ENCODE measurements around the gene SETD3.

SETD3 gene

DNA sequence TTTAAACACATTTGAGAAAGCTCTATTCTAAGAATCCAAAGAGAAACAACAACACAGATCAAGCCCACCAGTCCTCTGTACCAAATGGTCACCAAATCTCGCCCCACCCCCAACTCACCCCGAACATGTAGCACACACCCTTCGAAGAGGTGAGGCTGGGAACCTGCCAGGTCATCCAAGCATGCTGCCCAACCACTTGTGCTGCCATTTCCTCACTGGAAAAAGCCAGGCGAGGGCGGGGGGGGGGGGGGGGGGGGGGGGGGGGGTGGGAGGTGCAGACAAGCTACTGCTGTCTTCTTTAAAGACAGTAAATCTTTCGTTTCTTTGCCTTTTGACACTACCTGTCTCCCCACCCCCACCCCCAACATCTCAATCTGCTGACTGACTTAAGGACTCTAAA is 59.9 kb downstream of the SETD3 start:
- DNase-seq = no peak

DNA sequence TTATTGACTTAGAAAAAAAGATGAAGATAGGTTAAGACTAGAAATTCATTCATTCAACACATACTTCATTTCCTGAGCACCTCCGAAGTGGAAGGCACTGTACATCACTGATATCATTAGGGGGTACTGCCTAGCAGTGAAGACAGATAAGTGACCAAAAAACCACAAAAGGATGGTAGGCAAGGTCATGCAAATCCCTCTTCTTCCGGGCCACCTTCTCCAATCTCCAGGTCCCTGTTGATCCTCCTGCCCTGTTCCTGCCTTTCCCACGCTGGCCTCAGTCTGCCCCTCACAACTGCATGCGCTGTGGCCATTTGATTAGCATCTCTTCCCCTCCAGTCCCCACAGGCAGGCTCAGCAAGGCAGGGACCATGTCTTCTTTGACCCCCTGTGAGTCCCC is 60.8 kb downstream of the SETD3 start:
- no peak for DNase-seq

DNA sequence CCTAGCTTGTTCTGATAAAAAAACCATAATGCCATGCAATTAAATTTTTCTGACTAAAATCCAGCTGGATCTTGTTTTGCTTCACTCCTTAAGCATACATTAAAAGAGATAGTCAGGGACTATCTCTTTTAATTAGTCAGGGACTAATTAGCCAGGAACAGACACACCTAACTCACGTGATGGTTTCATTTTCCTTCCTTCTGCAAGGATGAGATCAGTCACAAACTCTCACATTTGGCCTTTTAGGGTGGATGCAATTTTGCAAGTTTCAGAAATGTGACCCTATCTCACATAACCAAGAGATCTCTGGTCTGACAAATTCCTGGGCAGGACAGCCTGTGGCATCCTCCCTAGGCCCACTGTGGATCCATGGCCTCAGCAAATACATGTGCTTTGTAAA is 62.4 kb downstream of the SETD3 start:
- DNase-seq = no peak

- DNase-seq = no peak
These were observed 63.8 kb downstream of the SETD3 start for GRCh38 chr14:99416909-99417308.

GRCh38 chr14:99415496-99416281 is 65.0 kb downstream of the SETD3 start:
- DNase-seq = peak; percentile 45

- no peak for DNase-seq
These were observed 66.7 kb downstream of the SETD3 start for GRCh38 chr14:99413911-99414310.

- DNase-seq = no peak
These were observed 67.5 kb downstream of the SETD3 start for GRCh38 chr14:99413172-99413571.

DNA sequence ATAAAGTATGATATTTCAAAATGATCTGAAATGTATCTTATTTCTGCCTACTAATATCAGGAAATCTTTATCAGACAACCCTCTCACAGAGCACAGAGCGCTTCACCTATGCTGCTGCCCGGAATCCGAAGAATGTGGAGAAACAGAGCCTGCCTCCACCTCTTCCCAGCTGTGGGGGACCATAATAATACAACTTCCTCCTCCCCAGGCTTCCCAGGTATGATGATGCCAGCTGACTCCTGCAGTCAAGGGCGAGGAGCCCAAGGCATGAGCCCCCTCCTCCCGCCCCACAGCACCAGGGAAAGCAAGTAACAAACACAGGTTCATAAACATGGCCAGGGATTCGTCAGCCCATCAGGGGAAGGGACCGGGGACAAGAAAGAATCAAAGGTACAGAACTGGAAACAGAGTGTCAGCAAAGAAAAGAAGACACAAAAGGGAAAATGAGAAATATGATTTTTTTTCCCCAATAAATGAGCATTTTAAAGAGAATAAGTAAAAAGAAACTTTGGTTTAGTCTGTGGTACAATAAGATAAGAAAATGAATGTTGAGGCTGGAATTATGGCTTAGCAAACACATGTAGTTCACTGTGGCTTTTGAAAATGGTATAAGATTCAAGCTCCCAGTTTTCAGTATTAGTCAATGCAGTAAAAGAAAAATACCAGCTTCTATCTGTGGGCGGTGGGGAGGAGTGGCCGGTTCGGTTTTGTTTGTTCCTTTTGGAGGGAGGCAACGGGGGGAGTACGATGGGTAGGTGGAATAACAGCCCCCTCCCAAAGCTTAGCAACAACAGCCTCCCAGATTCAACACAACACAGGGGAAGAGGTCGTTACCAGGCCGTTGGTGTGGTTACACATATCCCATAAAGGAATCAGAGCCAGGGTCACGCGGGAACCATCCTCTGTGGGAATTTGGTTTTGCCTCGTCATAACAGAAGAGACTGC is 68.3 kb downstream of the SETD3 start:
- DNase-seq = no peak

DNA sequence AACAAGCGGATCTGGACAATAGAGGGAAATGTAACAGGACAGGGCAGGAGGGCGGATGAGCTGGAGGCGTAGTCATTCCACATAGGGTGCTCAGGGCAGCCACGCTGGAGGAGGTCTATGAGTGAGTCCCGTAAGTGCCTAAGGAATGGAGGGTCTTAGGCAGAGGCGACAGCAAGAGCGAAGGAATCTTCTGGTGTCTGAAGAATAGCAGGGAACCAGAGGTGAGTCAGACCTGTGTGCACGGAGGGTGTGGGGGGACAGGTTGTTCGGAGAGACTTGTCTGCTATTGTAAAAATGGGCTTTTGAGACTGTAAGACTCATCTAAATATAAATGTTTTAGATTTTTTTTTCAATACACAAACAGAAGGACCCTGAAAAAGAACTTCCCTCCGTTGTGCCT is 70.6 kb downstream of the SETD3 start:
- DNase-seq = no peak

DNA sequence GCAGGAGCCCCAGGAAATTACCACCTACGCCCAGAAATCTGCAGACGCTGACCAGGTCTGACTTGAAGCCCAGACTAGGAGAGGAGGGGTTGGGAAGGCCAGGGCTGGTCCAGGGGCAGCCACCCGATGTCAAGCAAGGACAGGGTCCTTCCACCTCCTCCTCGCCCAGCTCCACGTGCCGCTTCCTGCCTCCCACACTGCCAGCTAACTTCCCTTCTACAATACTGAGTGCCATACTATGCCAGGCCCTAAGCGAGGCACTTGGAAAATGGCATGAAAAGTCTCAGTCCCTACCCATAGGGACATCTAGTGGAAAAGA is 71.7 kb downstream of the SETD3 start:
- no peak for DNase-seq

- DNase-seq = no peak
These were observed 72.2 kb downstream of the SETD3 start for GRCh38 chr14:99408286-99408970.

- no peak for DNase-seq
These were observed 73.2 kb downstream of the SETD3 start for GRCh38 chr14:99407416-99407815.

- DNase-seq = no peak
These were observed 77.7 kb downstream of the SETD3 start for GRCh38 chr14:99402950-99403349.

- DNase-seq = no peak
These were observed 78.4 kb downstream of the SETD3 start for GRCh38 chr14:99402285-99402648.

GRCh38 chr14:99401621-99402284 is 78.9 kb downstream of the SETD3 start:
- DNase-seq = no peak

- no peak for DNase-seq
These were observed 79.4 kb downstream of the SETD3 start for GRCh38 chr14:99401211-99401610.

GRCh38 chr14:99397698-99398097 is 83.0 kb downstream of the SETD3 start:
- DNase-seq = no peak

DNA sequence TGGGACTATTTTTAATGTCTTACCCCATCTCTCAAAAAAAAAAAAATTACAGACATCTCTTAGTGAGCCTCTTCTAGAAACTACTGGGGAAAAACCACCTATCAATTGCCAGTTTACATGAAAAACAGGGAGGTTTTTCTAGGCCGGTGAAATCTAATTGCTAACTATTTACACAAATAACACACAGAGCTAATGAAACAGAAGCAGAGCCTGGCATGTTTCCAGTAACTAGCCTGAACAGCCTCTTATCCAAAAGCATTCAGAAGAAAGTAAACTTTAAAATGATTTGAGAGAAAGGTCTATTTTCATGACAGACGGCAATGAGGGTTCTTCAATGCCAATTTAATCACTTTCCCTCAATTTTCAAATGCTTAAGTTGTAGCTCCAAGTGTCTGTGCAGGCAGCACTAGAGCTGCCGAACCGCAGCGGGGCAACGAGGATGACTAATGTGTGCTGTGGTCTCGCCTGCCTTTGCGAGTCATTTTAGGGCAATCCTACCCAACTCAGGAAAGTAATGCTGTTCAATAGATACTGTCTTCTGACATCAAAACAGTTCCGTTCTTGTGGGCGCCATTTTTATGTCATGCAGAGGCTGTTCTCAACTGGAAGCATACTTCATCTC is 84.6 kb downstream of the SETD3 start:
- no peak for DNase-seq

DNA sequence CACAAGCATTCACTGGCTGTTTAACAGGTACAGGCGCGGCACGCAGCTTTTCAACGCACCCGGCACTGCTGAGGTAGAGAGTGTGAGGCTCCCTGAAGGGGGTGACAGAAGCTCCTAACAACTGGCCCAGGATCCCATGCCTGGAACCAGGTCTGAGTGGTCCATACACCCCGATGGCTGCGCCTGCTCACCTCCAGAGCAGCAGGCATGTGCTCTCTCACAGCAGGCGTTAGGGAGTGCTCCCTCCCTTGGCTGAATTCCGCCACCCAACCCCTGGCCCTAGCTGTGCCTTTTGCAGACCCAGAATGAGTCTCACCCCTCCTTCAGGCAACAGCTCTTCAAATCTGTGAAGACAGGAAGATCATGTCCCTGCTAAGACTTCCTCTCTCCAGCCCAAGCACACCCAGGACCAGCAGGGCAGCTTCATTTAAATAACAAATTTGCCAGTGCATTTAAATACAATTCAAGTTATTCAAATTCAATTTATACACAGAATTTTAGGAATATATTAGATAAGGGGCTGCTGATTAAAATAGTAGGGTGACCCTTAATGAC is 86.0 kb downstream of the SETD3 start:
- no peak for DNase-seq

DNA sequence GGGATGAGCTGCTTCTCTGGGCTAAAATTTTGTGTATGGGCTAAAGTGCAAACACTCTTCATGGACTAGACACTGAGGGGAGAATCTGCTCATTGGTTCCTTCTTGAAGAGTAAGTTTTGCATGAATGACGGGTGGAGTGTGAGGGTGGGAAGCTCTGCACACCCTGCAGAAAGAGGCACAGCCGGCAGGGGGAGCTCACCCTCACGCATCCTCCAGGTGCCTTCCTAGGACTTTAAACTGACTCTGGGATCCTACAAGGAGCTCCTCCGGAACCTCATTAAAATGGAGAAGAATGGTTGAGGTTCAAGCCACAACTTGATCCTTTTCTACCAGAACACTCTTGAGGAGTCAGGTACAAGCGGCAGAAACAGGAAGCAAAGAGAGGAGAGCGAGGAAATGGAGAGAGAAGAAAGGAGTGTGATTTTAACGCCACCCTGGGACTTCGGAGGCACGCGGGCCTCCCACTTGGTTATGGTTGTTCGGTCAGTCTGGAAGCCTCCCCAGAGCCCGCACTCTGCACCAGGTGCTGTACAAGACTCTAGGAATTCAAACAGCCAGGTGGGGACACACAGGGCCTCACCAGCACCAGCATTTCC is 87.5 kb downstream of the SETD3 start:
- DNase-seq = peak; percentile 3

DNA sequence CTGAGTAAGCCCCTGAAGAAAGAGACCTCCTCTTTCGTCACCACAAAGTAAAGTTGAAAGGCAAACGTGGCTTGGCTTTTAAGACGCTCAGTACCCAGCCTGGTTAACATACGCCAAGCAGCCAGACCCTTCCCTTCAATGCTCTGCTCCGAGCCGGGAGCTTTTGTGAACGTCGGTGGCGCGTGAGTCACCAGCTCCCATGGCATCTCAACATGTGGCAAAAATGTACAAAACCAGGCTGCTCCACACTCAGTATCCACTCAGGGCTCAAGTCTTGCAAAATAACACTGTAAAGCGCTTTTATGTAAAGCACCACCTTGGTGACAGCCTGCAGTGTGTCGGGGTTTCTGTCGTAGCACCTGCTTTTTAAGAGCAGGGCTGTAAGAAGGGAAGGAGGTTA is 89.0 kb downstream of the SETD3 start:
- no peak for DNase-seq
